KG1 (cell line): Measurements from ENCODE around the gene RAD51B.
"Not testable (repeated sequence)": the region's sequence is repeated elsewhere in the genome, so short reads cannot be mapped to it uniquely, and the experiment has no call there.

Experiments used
- DNase-seq: peaks from one replicate; lab custom pipeline; 2025; lab: John Stamatoyannopoulos, UW

The RAD51B gene

DNA sequence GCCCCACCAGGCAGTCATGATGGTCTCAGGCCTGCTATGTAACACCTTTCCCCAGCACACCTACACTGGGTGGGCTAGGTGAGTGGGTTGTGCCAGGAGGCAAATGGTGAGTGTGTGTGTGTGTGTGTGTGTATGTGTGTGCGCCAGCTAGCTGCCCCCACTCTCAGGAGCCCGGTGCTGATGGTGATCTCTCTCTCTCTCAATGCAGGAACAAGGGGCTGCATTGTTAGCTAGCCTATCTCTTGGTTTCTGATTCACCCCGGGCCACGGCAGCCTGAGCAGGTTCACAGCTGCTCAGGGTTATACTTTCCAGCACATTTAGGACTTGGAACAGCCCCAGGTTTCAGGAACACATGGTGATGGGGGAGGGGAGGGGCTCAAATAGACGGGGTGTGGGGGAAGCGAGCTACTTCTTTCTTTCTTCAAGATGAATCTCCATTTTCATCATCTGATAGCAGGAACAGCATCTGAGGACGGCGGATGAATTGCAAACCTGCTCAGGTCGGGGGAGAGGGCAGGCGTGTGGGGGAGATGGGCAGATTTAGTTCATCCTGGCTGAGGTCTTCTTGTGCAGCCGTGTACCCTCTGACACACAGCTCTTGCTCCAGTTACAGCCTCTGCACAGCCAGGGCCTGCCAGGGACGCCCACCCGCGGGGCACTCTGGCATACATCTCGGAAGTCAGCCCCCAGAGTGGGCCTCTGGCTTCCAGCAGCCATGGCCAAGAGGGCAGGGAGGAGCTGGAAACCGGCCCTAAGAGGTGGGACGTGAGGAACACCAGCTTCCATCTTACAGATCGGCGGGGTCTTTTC is 835.6 kb downstream of the RAD51B start:
- no peak for DNase-seq

- DNase-seq = no peak
Observed at GRCh38 chr14:68655911-68656316, 836.3 kb downstream of the RAD51B start.

DNA sequence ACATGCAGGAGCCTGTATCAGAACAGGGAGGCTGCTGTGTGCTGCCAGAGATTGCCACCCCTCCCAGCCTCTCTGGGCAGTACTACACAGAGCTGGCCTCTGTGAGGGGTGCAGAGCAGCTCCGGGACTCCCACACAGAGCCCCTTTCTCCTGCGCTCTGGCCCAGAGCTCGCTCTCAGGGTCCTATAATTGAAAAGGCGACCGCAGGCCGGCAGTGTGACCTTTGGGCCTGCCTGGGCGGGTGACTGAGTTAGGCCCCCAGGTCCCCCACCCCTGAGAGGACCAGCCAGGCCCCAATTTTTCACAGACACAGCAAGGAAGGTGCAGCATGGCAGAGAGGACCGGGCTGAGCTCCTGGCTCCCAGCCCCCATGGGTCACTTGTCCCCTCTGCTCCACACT is 836.9 kb downstream of the RAD51B start:
- DNase-seq = no peak

DNA sequence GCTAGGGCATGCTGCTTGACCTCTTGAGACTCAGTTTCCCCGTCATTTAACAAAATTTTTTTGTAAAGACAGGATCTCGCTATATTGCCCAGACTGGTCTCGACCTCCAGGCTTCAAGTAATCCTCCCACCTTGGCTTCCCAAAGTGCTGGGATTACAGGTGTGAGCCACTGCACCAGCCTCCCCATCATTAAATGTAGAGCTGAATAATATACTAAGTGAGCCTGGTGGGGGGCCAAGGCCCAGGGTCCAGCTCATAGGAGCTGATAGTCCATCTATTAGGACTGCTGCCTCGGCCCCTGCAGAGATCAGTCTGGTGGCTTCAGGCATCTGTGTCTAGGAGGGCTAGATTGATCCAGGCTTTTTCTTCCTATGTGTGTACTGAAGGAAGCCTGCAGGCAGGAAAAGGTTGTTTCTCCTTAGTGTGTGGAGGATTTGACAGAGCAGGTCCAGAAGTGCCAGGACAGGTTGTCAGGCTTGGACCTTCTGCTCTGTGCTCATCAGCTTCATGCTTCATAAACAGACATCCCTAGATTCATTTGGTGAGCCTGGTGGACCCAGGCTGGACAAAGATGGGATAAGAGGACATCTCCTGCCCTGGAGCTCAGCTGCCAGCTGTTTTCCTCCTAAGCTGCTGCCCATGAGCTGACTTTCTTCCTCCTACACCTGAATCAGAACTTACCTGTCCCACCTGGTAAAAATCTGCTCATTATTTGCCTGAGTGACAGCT is 837.9 kb downstream of the RAD51B start:
- DNase-seq = no peak

- DNase-seq = no peak
Observed at GRCh38 chr14:68658029-68658509, 838.5 kb downstream of the RAD51B start.

DNA sequence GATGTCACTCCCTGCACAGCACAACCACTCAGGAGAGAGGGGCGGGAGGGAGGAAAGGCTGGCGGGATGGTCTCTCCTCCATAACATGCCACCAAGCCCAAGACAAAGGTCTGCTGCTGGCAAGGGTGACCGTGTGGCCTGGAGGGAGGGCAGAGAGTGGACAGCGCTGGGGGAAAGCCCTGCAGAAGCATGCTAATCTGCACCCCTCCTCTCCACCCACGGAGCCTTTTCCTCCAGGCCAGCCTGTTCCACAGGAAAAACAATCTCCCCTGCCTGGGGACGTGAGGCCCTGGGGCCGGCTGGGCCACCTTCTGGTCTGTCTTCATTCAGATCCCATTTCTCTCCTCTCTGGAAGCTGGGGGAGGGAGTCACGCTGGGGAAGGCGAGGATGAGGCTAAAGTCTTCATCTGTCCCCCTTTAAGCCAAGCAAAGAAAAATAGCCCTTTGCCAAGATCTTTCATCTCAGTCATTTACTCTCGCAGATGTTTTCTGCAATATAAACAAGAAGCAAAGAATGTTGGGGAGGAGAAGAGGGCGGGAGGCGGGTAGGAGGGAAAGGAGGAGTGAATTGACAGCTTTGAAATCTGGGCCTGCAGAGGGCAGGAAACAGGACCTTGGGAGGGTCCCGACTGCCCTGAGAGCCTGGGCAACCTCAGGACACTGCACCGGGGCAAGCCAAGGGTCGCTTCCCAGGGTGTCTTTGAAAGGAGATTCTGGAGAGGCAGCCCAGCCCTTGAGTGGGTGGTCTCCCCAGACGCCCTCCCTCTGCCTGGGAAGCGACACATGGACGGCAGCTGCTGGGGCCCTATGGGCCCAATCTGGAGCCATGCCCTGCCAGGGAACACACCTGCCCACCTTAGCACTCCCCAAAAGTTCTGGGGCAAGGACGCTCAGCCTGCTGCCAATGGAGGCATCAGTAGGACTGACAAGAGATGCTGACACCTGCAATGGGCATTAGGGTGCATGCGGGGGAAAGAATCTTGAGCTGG is 839.7 kb downstream of the RAD51B start:
- DNase-seq = no peak

GRCh38 chr14:68660495-68660894 is 840.9 kb downstream of the RAD51B start:
- no peak for DNase-seq

GRCh38 chr14:68661226-68662225 is 841.9 kb downstream of the RAD51B start:
- DNase-seq = no peak

DNA sequence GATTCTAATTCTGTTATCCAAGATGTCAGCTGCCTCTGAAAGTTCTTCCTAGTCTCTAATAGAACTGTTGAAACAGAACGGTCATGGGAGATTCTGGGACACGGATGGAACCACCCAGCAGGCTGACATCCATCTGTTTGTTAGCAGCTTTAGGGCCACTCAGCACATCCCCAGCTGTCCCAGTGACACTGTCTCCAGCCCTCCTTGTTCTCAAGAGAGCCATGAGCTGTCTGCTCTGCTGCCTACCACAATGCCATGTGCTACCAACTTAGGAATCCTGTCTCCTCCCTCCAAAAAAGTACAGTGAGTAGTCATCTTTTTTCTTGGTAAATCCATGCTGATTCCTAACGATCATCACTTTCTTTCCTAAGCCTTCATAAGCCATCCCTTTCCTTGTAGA is 842.8 kb downstream of the RAD51B start:
- no peak for DNase-seq

- DNase-seq = not testable (repeated sequence)
Observed at GRCh38 chr14:68662826-68663225, 843.2 kb downstream of the RAD51B start.

- no peak for DNase-seq
Observed at GRCh38 chr14:68663385-68664076, 844.0 kb downstream of the RAD51B start.

DNA sequence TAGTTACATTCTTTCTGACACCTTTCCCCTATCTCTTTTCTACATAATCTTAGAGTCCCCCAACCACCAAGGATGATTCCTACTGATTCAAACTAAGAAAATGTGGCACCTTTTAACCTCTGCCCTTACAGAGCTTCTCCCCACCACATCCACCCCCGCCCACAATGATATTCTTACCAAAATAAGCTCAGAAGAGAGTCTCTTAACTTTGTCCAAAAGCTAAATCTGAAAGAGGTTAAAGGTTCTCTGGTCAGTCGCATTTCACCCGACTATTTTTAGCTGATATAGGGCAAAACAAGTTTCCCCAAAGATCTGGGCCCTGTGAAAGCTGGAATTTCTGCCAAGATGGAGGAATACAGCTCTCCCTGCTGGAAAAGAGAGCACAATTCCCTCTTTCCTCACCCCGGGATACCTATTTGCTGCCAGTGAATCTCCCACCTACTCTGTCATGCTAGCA is 844.7 kb downstream of the RAD51B start:
- DNase-seq = no peak

DNA sequence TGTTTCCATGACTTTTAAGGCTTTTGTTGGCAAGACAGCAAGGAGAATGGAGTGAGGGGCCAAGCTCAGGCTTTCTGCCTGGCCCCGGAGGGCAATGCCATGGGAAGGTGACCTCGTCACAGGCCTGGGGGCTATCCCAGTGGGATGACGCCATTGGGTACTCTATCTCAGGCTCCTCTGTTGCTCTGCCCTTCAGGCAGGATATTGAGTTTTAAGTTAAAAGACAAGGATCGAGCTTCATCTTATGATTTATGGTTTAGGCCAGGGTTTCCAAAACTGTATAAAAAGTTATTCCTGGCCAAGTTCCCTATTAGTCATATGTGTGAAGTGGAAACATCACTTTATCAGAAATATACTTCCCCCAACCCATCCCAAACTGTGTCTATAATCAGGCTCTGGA is 845.6 kb downstream of the RAD51B start:
- DNase-seq = no peak

- DNase-seq = no peak
Observed at GRCh38 chr14:68665792-68666204, 846.2 kb downstream of the RAD51B start.

DNA sequence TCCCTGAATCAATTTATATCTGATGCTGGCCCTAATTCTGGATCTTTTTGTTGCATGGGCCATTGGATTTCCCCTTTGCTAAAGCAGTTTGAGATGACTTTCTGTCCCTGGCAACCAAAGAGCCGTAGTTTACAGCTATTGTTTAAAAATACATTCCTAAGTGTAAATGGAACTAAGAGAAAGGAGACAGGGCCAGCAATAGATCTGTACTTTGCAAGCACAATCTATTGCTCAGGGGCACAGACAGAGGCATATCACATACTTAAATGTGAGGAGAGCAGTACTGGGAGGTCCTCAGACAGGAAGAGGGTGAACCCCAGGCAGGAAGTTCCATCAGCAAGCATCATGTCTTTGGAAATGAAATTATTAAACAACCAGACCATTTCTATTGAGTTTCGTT is 846.7 kb downstream of the RAD51B start:
- no peak for DNase-seq

DNA sequence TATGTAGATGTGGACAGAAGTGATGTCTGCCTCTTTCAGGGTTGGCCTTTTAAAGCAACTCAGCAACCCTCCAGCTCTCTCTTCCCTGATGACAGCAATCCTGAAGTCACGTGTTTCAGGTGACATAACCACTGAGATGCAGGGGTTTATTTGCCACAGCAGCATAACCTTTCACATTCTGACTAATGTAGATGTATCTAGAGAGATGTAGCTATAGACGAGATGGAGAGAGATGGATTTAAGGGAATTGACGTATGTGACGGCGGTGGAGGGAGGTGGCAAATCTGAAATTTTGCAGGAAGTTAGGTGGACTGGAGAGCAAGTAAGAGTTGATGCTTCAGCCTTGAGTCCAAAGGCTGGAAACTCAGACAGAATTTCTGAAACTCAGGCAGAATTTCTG is 847.3 kb downstream of the RAD51B start:
- no peak for DNase-seq

GRCh38 chr14:68667313-68667791 is 847.8 kb downstream of the RAD51B start:
- no peak for DNase-seq

DNA sequence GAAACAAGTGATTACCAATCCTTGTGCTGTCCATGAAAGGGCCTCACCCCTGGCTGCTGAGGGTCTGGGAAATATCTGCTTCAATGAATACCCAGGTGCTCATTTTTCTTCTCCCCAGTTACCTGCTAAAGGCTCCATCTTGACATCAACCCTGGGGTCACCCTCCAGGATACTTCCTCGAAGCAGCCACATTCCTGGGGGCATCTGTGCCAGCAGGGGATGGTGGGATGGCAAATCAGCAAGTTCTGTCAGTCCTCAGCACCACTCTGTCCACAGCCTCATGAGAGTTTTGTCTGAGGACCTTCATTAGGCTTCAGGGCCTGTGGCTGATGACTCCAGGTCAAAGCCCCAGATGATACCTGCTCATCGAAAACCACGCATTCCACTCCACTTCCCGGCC is 848.4 kb downstream of the RAD51B start:
- DNase-seq = no peak

DNA sequence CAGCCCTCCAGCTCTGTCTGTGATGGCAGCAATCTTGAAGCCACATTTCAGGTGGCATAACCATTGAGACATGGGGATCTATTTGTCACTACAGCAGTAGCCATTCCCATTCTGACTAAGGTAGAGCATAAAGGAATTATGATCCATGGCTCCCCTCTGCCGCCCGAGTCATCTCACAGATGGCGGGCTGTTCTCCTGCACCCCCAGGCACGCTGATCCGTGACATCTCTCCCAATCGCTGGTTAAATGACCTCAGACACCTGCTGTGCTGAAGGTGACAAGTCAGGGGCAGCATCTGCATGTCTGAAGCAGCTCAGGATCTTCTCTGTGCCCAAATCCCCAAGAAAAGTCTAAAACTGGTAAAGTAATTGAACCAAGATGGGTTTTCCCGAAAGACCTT is 849.0 kb downstream of the RAD51B start:
- DNase-seq = no peak

- no peak for DNase-seq
Observed at GRCh38 chr14:68669111-68669511, 849.5 kb downstream of the RAD51B start.
